HPDE6-E6E7 (cell line): Measurements from ENCODE around the gene MASP1.

Source experiments
- DNase-seq: peaks from one replicate; pipeline ENCODE4 v3.0.0; 2011; ENCODE audit warnings: missing footprints; ENCODE audit errors: extremely low spot score

MASP1 gene

GRCh38 chr3:187293516-187294430 lies 2.2 kb upstream of the MASP1 start:
- DNase-seq: no peak

- DNase-seq: no peak
Observed at GRCh38 chr3:187292631-187293515, 1.3 kb upstream of the MASP1 start.

GRCh38 chr3:187292181-187292580 lies 644 bp upstream of the MASP1 start:
- no peak for DNase-seq

- DNase-seq: no peak
Observed at GRCh38 chr3:187291001-187291511, 481 bp downstream of the MASP1 start.

GRCh38 chr3:187290503-187290902 lies 1.0 kb downstream of the MASP1 start:
- no peak for DNase-seq

GRCh38 chr3:187288855-187289605 lies 2.5 kb downstream of the MASP1 start:
- DNase-seq: no peak

- DNase-seq: no peak
Observed at GRCh38 chr3:187288131-187288854, 3.2 kb downstream of the MASP1 start.

GRCh38 chr3:187287256-187287655 lies 4.3 kb downstream of the MASP1 start:
- DNase-seq: no peak

GRCh38 chr3:187286467-187287059 lies 5.0 kb downstream of the MASP1 start:
- DNase-seq: no peak

GRCh38 chr3:187281191-187281714 lies 10.3 kb downstream of the MASP1 start:
- DNase-seq: no peak

- DNase-seq: no peak
Observed at GRCh38 chr3:187280644-187281043, 10.9 kb downstream of the MASP1 start.

GRCh38 chr3:187277129-187277462 lies 14.4 kb downstream of the MASP1 start:
- DNase-seq: no peak

GRCh38 chr3:187276397-187277128 lies 15.0 kb downstream of the MASP1 start:
- DNase-seq: no peak

- no peak for DNase-seq
Observed at GRCh38 chr3:187274977-187275338, 16.6 kb downstream of the MASP1 start.

GRCh38 chr3:187274315-187274976 lies 17.1 kb downstream of the MASP1 start:
- no peak for DNase-seq

- DNase-seq: no peak
Observed at GRCh38 chr3:187271582-187271981, 20.0 kb downstream of the MASP1 start.

GRCh38 chr3:187269486-187269885 lies 22.1 kb downstream of the MASP1 start:
- no peak for DNase-seq

GRCh38 chr3:187267306-187267705 lies 24.2 kb downstream of the MASP1 start:
- DNase-seq: no peak

- no peak for DNase-seq
Observed at GRCh38 chr3:187266691-187267090, 24.8 kb downstream of the MASP1 start.
